KMS-11 (cell line): ENCODE measurements around the gene C1QL1.

Experiments used
- H2AFZ ChIP-seq: fragments of 200-600 bp; sonication (generic); 2 replicates; pipeline ENCODE4 v1.6.1; 2016; ENCODE audit warnings: antibody characterized with exemption, mixed run types, low read depth
- H3K27ac ChIP-seq: fragments of 200-600 bp; sonication (generic); 2 replicates; pipeline ENCODE4 v1.6.1; 2016; ENCODE audit warnings: mild to moderate bottlenecking, mixed run types
- H3K27me3 ChIP-seq: fragments of 200-600 bp; sonication (generic); 2 replicates; pipeline ENCODE4 v1.6.1; 2017; ENCODE audit warnings: mild to moderate bottlenecking, low read depth, mixed run types, moderate library complexity; ENCODE audit not compliant: insufficient read depth
- H3K36me3 ChIP-seq: fragments of 200-600 bp; sonication (generic); 2 replicates; pipeline ENCODE4 v1.6.1; 2017; ENCODE audit warnings: mild to moderate bottlenecking, mixed run types; ENCODE audit not compliant: insufficient read depth
- H3K4me1 ChIP-seq: fragments of 200-600 bp; sonication (generic); 2 replicates; pipeline ENCODE4 v1.6.1; 2016; ENCODE audit warnings: mild to moderate bottlenecking, low read depth, mixed run types; ENCODE audit not compliant: poor library complexity, severe bottlenecking
- H3K4me2 ChIP-seq: fragments of 200-600 bp; sonication (generic); 2 replicates; pipeline ENCODE4 v1.7.0; 2016; ENCODE audit warnings: mild to moderate bottlenecking, mixed run types
- H3K4me3 ChIP-seq: fragments of 200-600 bp; sonication (generic); IDR thresholded peaks from 2 replicates; pipeline ENCODE4 v1.6.1; 2017; ENCODE audit warnings: low read depth, low read length, mixed read lengths; ENCODE audit not compliant: insufficient read depth
- H3K79me2 ChIP-seq: fragments of 200-600 bp; sonication (generic); 2 replicates; pipeline ENCODE4 v1.6.1; 2016; ENCODE audit warnings: low read depth, mixed run types; ENCODE audit not compliant: insufficient read depth
- H3K9ac ChIP-seq: fragments of 200-600 bp; sonication (generic); 2 replicates; pipeline ENCODE4 v1.6.1; 2016; ENCODE audit warnings: mild to moderate bottlenecking, mixed run types
- H4K20me1 ChIP-seq: fragments of 200-600 bp; sonication (generic); 2 replicates; pipeline ENCODE4 v1.6.1; 2016; ENCODE audit warnings: mild to moderate bottlenecking, mixed run types; ENCODE audit not compliant: insufficient read depth
- CTCF ChIP-seq: fragments of 200-600 bp; sonication (generic); conservative IDR thresholded peaks from 2 replicates; pipeline ENCODE4 v1.6.1; 2017; ENCODE audit warnings: low read depth, mild to moderate bottlenecking, antibody characterized with exemption, low read length, moderate library complexity, mixed read lengths

The C1QL1 gene

GRCh38 chr17:44968225-44969143 lies at the start of gene C1QL1:
Gene C1QL1, minus strand, starts transcription at chr17:44968303. Its CDS starts 255 bp downstream, at chr17:44968048.
- peaks cover 60% of the 10 kb centered on the region for H3K27me3 ChIP-seq
- peak within 1 kb of the TSS; percentile 98 for H3K4me2 ChIP-seq
- TF ChIP-seq CTCF, result no peak
- no peak within 1 kb of the TSS for H3K27ac ChIP-seq
- H4K20me1 ChIP-seq, result no peaks in the 10 kb centered on the region
- no peaks in the 10 kb centered on the region for H3K36me3 ChIP-seq
- peak within 1 kb of the TSS; percentile 87 for H2AFZ ChIP-seq
- H3K4me1 ChIP-seq, result peaks cover 8% of the 10 kb centered on the region
- H3K4me3 ChIP-seq, result no peak within 1 kb of the TSS
- no peak within 1 kb of the TSS for H3K9ac ChIP-seq
- H3K79me2 ChIP-seq, result no peaks in the 10 kb centered on the region

GRCh38 chr17:45016823-45017222 lies 48.7 kb upstream of the C1QL1 start:
- Histone ChIP-seq H3K27ac (no peak overlapping the region), H3K4me1 (peaks cover 4% of the 10 kb centered on the region), H3K27me3 (peaks cover 37% of the 10 kb centered on the region), H4K20me1 (no peaks in the 10 kb centered on the region), H2AFZ (no peak overlapping the region), H3K4me3 (no peak overlapping the region), H3K9ac (no peak overlapping the region), H3K4me2 (no peak overlapping the region), H3K79me2 (no peaks in the 10 kb centered on the region), H3K36me3 (no peaks in the 10 kb centered on the region)
- TF ChIP-seq CTCF, result no peak; the same call in 1 of the 2 replicates

GRCh38 chr17:45016237-45016636 lies 48.1 kb upstream of the C1QL1 start:
- Histone ChIP-seq H3K79me2 (no peaks in the 10 kb centered on the region), H3K4me1 (peaks cover 4% of the 10 kb centered on the region), H3K36me3 (no peaks in the 10 kb centered on the region), H2AFZ (no peak overlapping the region), H3K27me3 (peaks cover 36% of the 10 kb centered on the region), H3K27ac (no peak overlapping the region), H3K4me2 (no peak overlapping the region), H4K20me1 (no peaks in the 10 kb centered on the region), H3K9ac (no peak overlapping the region), H3K4me3 (no peak overlapping the region)
- TF ChIP-seq CTCF, result no peak

DNA sequence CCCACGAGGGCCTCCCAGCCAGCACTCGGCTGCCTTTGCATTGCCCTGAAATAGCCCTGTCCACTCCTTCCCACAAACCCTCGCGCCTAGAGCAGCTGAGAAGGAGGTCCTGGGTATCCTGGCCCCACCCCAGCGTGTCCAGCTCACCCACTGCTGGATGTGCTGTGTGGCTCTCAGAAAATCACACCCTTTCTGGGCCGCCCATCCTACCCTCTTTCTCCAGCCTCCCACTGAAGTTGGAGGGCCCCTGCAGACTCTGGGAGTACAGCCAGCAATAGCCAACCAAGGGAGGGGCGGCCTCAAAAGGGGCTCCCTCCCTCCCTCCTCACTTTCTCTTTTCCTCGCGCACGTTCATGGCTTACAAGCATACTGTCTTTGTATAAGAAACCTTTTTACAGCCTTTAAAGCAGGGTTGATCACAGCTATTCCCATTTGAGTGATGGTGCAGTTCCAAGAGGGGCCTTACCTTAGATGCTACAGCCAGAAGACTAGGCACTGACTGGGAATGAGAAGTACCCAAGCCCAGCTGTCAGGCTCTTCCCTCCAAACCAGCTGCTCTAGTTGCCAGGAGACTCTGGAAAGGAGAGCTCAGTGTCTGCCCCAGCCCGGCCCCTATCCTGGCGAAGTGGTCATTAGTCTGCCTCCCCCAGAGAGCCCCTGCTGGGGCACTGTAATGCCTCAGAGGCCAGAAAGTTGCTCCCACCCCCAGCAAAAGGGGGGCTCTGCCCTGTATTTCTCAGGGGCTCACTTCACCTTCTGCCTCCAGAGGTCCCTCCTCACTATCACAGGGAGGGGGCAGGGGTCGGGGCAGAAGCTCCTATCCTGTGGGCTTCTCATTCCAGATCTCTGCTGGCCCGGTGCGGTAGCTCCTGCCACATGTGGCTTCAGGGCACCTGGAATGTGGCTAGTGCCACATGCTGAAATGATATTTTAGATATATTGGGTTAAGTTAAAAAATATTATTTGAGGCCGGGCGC lies 45.2 kb upstream of the C1QL1 start:
- Histone ChIP-seq H3K4me1 (no peaks in the 10 kb centered on the region), H2AFZ (no peak overlapping the region), H3K27ac (no peak overlapping the region), H3K4me2 (no peak overlapping the region), H3K4me3 (no peak overlapping the region), H3K36me3 (no peaks in the 10 kb centered on the region), H3K79me2 (no peaks in the 10 kb centered on the region), H3K27me3 (peaks cover 9% of the 10 kb centered on the region; the same call in 1 of the 2 replicates), H3K9ac (no peak overlapping the region), H4K20me1 (no peaks in the 10 kb centered on the region)
- TF ChIP-seq CTCF, result no peak
